CD8-positive, alpha-beta memory T cell (primary cell): ENCODE results near the gene CD3G. TPM values are rescaled to one million over a fixed set of nuclear protein-coding genes. Genes with fewer than 3 reads are reported as not detected.

Experiments
- CTCF ChIA-PET: fragments of 350-600 bp; sonication (Branson Sonifier 250); formaldehyde crosslinking; loops from one replicate; lab custom pipeline; 2021; ENCODE audit warnings: antibody characterized with exemption; lab: Charles Lee
- POLR2A ChIA-PET: fragments of 350-600 bp; sonication (Branson Sonifier 250); formaldehyde crosslinking; loops from one replicate; lab custom pipeline; 2021; ENCODE audit warnings: antibody characterized with exemption; lab: Charles Lee
- DNase-seq, 5 donors: peaks; one replicate each; pipeline versions ENCODE4 v3.0.0 to v3.0.0-alpha.2; 2020 to 2022; ENCODE audit warnings: mixed read lengths in 1 of 5
- H3K27ac ChIP-seq: one replicate; pipeline ENCODE4 v1.7.0; 2013; ENCODE audit warnings: low read depth, mild to moderate bottlenecking, low read length, moderate library complexity
- H3K27me3 ChIP-seq: 2 replicates; pipeline ENCODE4 v1.7.0; 2013; ENCODE audit warnings: low read length, mild to moderate bottlenecking; ENCODE audit not compliant: insufficient read depth, poor library complexity, severe bottlenecking
- H3K36me3 ChIP-seq: 2 replicates; pipeline ENCODE4 v1.7.0; 2013; ENCODE audit warnings: mild to moderate bottlenecking, low read length, moderate library complexity; ENCODE audit not compliant: insufficient read depth
- H3K4me1 ChIP-seq: 2 replicates; pipeline ENCODE4 v1.7.0; 2013; ENCODE audit warnings: mild to moderate bottlenecking, low read length, moderate library complexity; ENCODE audit not compliant: insufficient read depth
- H3K4me3 ChIP-seq: 2 replicates; pipeline ENCODE4 v1.7.0; 2013; ENCODE audit warnings: mild to moderate bottlenecking, low read length
- H3K9me3 ChIP-seq: 2 replicates; pipeline ENCODE4 v1.7.0; 2013; ENCODE audit warnings: mild to moderate bottlenecking, low read length
- H3K27ac Mint-ChIP-seq, 8 donors: one replicate each; pipeline ENCODE4 v1.8.0; 2020 to 2021; ENCODE audit warnings: mixed read lengths in 8 of 8, mild to moderate bottlenecking in 6 of 8, inconsistent platforms in 3 of 8, moderate library complexity in 3 of 8
- H3K27me3 Mint-ChIP-seq, 2 donors: one replicate each; pipeline ENCODE4 v1.8.0; 2020 to 2021; ENCODE audit warnings: mixed read lengths in 2 of 2, mild to moderate bottlenecking in 1 of 2, moderate library complexity in 1 of 2
- H3K36me3 Mint-ChIP-seq, 3 donors: one replicate each; pipeline ENCODE4 v1.8.0; 2020 to 2021; ENCODE audit warnings: mixed read lengths in 3 of 3, inconsistent platforms in 1 of 3, mild to moderate bottlenecking in 1 of 3
- H3K4me1 Mint-ChIP-seq, 3 donors: one replicate each; pipeline ENCODE4 v1.8.0; 2020 to 2021; ENCODE audit warnings: mixed read lengths in 3 of 3, inconsistent platforms in 1 of 3, mild to moderate bottlenecking in 1 of 3
- H3K4me3 Mint-ChIP-seq, 7 donors: one replicate each; pipeline ENCODE4 v1.8.0; 2020 to 2021; ENCODE audit warnings: mixed read lengths in 7 of 7, mild to moderate bottlenecking in 6 of 7, moderate library complexity in 4 of 7, inconsistent platforms in 2 of 7
- H3K9me3 Mint-ChIP-seq, 5 donors: one replicate each; pipeline ENCODE4 v1.8.0; 2020 to 2022; ENCODE audit warnings: mixed read lengths in 5 of 5, mild to moderate bottlenecking in 3 of 5, moderate library complexity in 2 of 5, inconsistent platforms in 1 of 5
- polyA plus RNA-seq: library from polyadenylated mRNA; unstranded; fragments of 300-500 nt; fragmentation: Illumina TruSeq; gene quantifications from one replicate; pipeline ENCODE4 v1.2.3, GENCODE V29; 2021
- total RNA-seq, 2 experiments: library from RNA; stranded (reverse); gene quantifications; one replicate each; pipeline ENCODE4 v1.2.3, GENCODE V29; 2021

CD3G gene
- total and polyA plus RNA-seq, 3 experiments from 2014 or later = 167 to 414 (median 170) TPM

- H3K4me1 Mint-ChIP-seq = peaks cover 41 to 57% (median 56%) of the 10 kb centered on the region in 3 donors
- ChIA-PET CTCF (interaction anchor here (1.2 kb wide), 4 partner anchors 53 to 161 kb away, joined by 3 to 6 read pairs (median 4); no protein-coding TSS in a partner anchor), POLR2A (interaction anchor here (0.6 to 1.5 kb wide), 12 partner anchors 15 to 1221 kb away, joined by 3 to 10 read pairs (median 4); partner anchors contain the start of genes CD3D, CD3E, CD3G and JAML)
- H3K4me3 Mint-ChIP-seq = peak within 1 kb of the TSS; percentile 91 to 99 (median 97)
- H3K36me3 Mint-ChIP-seq = peaks cover 0 to 43% (median 10%) of the 10 kb centered on the region in 3 donors
- peak within 1 kb of the TSS; percentile 96 for H3K4me3 ChIP-seq
- H3K27me3 Mint-ChIP-seq = peaks cover 0 to 7% of the 10 kb centered on the region in 2 donors
- H3K27me3 ChIP-seq = no peaks in the 10 kb centered on the region
- no peaks in the 10 kb centered on the region for H3K9me3 ChIP-seq
- H3K27ac Mint-ChIP-seq = peak within 1 kb of the TSS; percentile 95 to 100 (median 98)
- H3K27ac ChIP-seq = peak within 1 kb of the TSS; percentile 95
- H3K36me3 ChIP-seq = peaks cover under 1% of the 10 kb centered on the region
- peaks cover 0 to 3% (median 0%) of the 10 kb centered on the region in 5 donors for H3K9me3 Mint-ChIP-seq
- H3K4me1 ChIP-seq = peaks cover 35% of the 10 kb centered on the region
- peak; percentile 93 to 99 (median 95) for DNase-seq
Measured at GRCh38 chr11:118359295-118359958, 15.3 kb downstream of the CD3G start, which contains the start of gene UBE4A. TSS of gene UBE4A (plus strand) at chr11:118359600. CDS start at chr11:118365081, 5,481 bp downstream.

GRCh38 chr11:118364956-118365615 lies 20.9 kb downstream of the CD3G start:
- peaks cover 44% of the 10 kb centered on the region for H3K36me3 ChIP-seq
- Mint-ChIP-seq H3K27me3 (no peaks in the 10 kb centered on the region), H3K9me3 (no peaks in the 10 kb centered on the region), H3K36me3 (peaks cover 12 to 79% (median 28%) of the 10 kb centered on the region in 3 donors), H3K4me3 (no peak overlapping the region), H3K4me1 (peaks cover 32 to 54% (median 43%) of the 10 kb centered on the region in 3 donors), H3K27ac (peak overlapping the region in 1 of 8 donors; percentile 51)
- no peak for DNase-seq
- H3K4me1 ChIP-seq = peaks cover 27% of the 10 kb centered on the region
- H3K9me3 ChIP-seq = no peaks in the 10 kb centered on the region
- H3K27me3 ChIP-seq = no peaks in the 10 kb centered on the region
- ChIA-PET POLR2A (interaction anchor here (0.7 to 1.3 kb wide), 3 partner anchors 34 to 163 kb away, joined by 3 read pairs; partner anchors contain the start of gene CD3E), CTCF (interaction anchor here (0.7 to 3.2 kb wide), 8 partner anchors 10 to 167 kb away, joined by 3 to 8 read pairs (median 4); no protein-coding TSS in a partner anchor)
- no peak overlapping the region for H3K27ac ChIP-seq
- no peak overlapping the region for H3K4me3 ChIP-seq

- Mint-ChIP-seq H3K27ac (peak overlapping the region in 5 of 8 donors; percentile 26 to 85 (median 45)), H3K36me3 (peaks cover 15 to 89% (median 35%) of the 10 kb centered on the region in 3 donors), H3K27me3 (no peaks in the 10 kb centered on the region), H3K4me1 (peaks cover 25 to 42% (median 31%) of the 10 kb centered on the region in 3 donors), H3K4me3 (no peak overlapping the region), H3K9me3 (no peaks in the 10 kb centered on the region)
- CTCF ChIA-PET = interaction anchor here (0.8 to 3.2 kb wide), 3 partner anchors 12 to 153 kb away, joined by 3 to 8 read pairs (median 3); no protein-coding TSS in a partner anchor
- Histone ChIP-seq H3K27me3 (no peaks in the 10 kb centered on the region), H3K27ac (no peak overlapping the region), H3K4me1 (peaks cover 16% of the 10 kb centered on the region), H3K4me3 (no peak overlapping the region), H3K9me3 (no peaks in the 10 kb centered on the region), H3K36me3 (peaks cover 55% of the 10 kb centered on the region)
- no peak for DNase-seq
- POLR2A ChIA-PET = no interaction called here
Measured at GRCh38 chr11:118366287-118366686, 22.1 kb downstream of the CD3G start.

GRCh38 chr11:118370774-118371173 lies 26.6 kb downstream of the CD3G start:
- CTCF ChIA-PET = no interaction called here

GRCh38 chr11:118373263-118373662 lies 29.1 kb downstream of the CD3G start:
- Histone ChIP-seq H3K4me1 (no peaks in the 10 kb centered on the region), H3K27me3 (no peaks in the 10 kb centered on the region), H3K36me3 (peaks cover 60% of the 10 kb centered on the region), H3K4me3 (no peak overlapping the region), H3K9me3 (no peaks in the 10 kb centered on the region), H3K27ac (no peak overlapping the region)
- ChIA-PET POLR2A (interaction anchor here (0.6 kb wide), 1 partner anchor 121 kb away, joined by 5 read pairs; no protein-coding TSS in a partner anchor), CTCF (interaction anchor here (0.8 to 1.0 kb wide), 2 partner anchors 12 to 115 kb away, joined by 3 to 4 read pairs; no protein-coding TSS in a partner anchor)
- no peaks in the 10 kb centered on the region for H3K9me3 Mint-ChIP-seq
- no peaks in the 10 kb centered on the region for H3K27me3 Mint-ChIP-seq
- peaks cover 20 to 97% (median 46%) of the 10 kb centered on the region in 3 donors for H3K36me3 Mint-ChIP-seq
- H3K4me1 Mint-ChIP-seq = no peaks in the 10 kb centered on the region
- H3K4me3 Mint-ChIP-seq = no peak overlapping the region
- peak overlapping the region in 1 of 8 donors; percentile 15 for H3K27ac Mint-ChIP-seq
- no peak for DNase-seq

More at GRCh38 chr11:118370774-118371173, 26.6 kb downstream of the CD3G start:
- Histone ChIP-seq H3K9me3 (no peaks in the 10 kb centered on the region), H3K36me3 (peaks cover 70% of the 10 kb centered on the region), H3K4me3 (no peak overlapping the region), H3K4me1 (no peaks in the 10 kb centered on the region), H3K27ac (no peak overlapping the region), H3K27me3 (no peaks in the 10 kb centered on the region)
- H3K4me3 Mint-ChIP-seq = no peak overlapping the region
- no peaks in the 10 kb centered on the region for H3K27me3 Mint-ChIP-seq
- no peaks in the 10 kb centered on the region for H3K9me3 Mint-ChIP-seq
- peaks cover 2 to 6% (median 4%) of the 10 kb centered on the region in 3 donors for H3K4me1 Mint-ChIP-seq
- H3K36me3 Mint-ChIP-seq = peaks cover 27 to 94% (median 46%) of the 10 kb centered on the region in 3 donors
- DNase-seq = no peak
- no peak overlapping the region for H3K27ac Mint-ChIP-seq
- POLR2A ChIA-PET = no interaction called here

- no peaks in the 10 kb centered on the region for H3K4me1 ChIP-seq
- no peak for DNase-seq
- H3K9me3 ChIP-seq = no peaks in the 10 kb centered on the region
- H3K36me3 ChIP-seq = peaks cover 57% of the 10 kb centered on the region
- H3K27me3 Mint-ChIP-seq = no peaks in the 10 kb centered on the region
- no peak overlapping the region for H3K27ac ChIP-seq
- no peaks in the 10 kb centered on the region for H3K4me1 Mint-ChIP-seq
- H3K27ac Mint-ChIP-seq = peak overlapping the region in 3 of 8 donors; percentile 5 to 51 (median 21)
- H3K4me3 Mint-ChIP-seq = no peak overlapping the region
- H3K27me3 ChIP-seq = no peaks in the 10 kb centered on the region
- ChIA-PET POLR2A (no interaction called here), CTCF (interaction anchor here (1.0 to 2.2 kb wide), 2 partner anchors 9 to 115 kb away, joined by 4 to 5 read pairs; no protein-coding TSS in a partner anchor)
- H3K9me3 Mint-ChIP-seq = no peaks in the 10 kb centered on the region
- H3K36me3 Mint-ChIP-seq = peaks cover 20 to 97% (median 43%) of the 10 kb centered on the region in 3 donors
- no peak overlapping the region for H3K4me3 ChIP-seq
Measured at GRCh38 chr11:118373871-118374270, 29.7 kb downstream of the CD3G start.

GRCh38 chr11:118374729-118375128 lies 30.6 kb downstream of the CD3G start:
- ChIA-PET POLR2A (no interaction called here), CTCF (interaction anchor here (2.2 kb wide), 1 partner anchor 10 kb away, joined by 5 read pairs; no protein-coding TSS in a partner anchor)
- H3K36me3 ChIP-seq = peaks cover 57% of the 10 kb centered on the region
- no peak overlapping the region for H3K4me3 ChIP-seq
- Mint-ChIP-seq H3K4me1 (no peaks in the 10 kb centered on the region), H3K27ac (peak overlapping the region in 1 of 8 donors; percentile 11), H3K9me3 (no peaks in the 10 kb centered on the region), H3K4me3 (no peak overlapping the region), H3K27me3 (no peaks in the 10 kb centered on the region), H3K36me3 (peaks cover 14 to 97% (median 39%) of the 10 kb centered on the region in 3 donors)
- no peaks in the 10 kb centered on the region for H3K27me3 ChIP-seq
- H3K27ac ChIP-seq = no peak overlapping the region
- no peak for DNase-seq
- H3K4me1 ChIP-seq = no peaks in the 10 kb centered on the region
- H3K9me3 ChIP-seq = no peaks in the 10 kb centered on the region
